Esophagus muscularis mucosa (tissue), 4 donors: Measurements from ENCODE around the gene CERS5. TPM values are rescaled to one million over a fixed set of nuclear protein-coding genes. Genes with fewer than 3 reads are reported as not detected.

ENCODE experiments used
- DNase-seq: peaks from one replicate; pipeline ENCODE4 v3.0.0-alpha.2; 2017; ENCODE audit errors: extremely low spot score
- H3K27ac ChIP-seq, 4 donors: fragments of 200-600 bp; sonication (generic); replicated peaks in 1 of 4; 1 replicate in 3 of 4; 2 replicates in 1 of 4; pipeline ENCODE4 v1.5.1; 2016 to 2019; ENCODE audit warnings: mild to moderate bottlenecking in 1 of 4
- H3K27me3 ChIP-seq, 4 donors: fragments of 200-600 bp; sonication (generic); one replicate each; pipeline versions ENCODE4 v1.5.1 to v1.6.0; 2016 to 2019
- H3K36me3 ChIP-seq, 4 donors: fragments of 200-600 bp; sonication (generic); one replicate each; pipeline ENCODE4 v1.5.1; 2016 to 2019
- H3K4me1 ChIP-seq, 4 donors: fragments of 200-600 bp; sonication (generic); one replicate each; pipeline ENCODE4 v1.5.1; 2016 to 2019
- H3K4me3 ChIP-seq, 4 donors: fragments of 200-600 bp; sonication (generic); 1 replicate in 2 of 4; 2 replicates in 2 of 4; pipeline ENCODE4 v1.5.1; 2016 to 2019; ENCODE audit warnings: mild to moderate bottlenecking in 4 of 4, moderate library complexity in 1 of 4
- H3K9me3 ChIP-seq, 4 donors: fragments of 200-600 bp; sonication (generic); 1 replicate in 3 of 4; 2 replicates in 1 of 4; pipeline ENCODE4 v1.5.1; 2016 to 2019
- CTCF ChIP-seq, 3 experiments: fragments of 200-600 bp in 2 of 3; fragments of 450-650 bp in 1 of 3; sonication (generic) in 2 of 3; IDR thresholded peaks; one replicate each; pipeline ENCODE4 v1.5.1; 2017 to 2019; ENCODE audit warnings: antibody characterized with exemption in 3 of 3, mild to moderate bottlenecking in 2 of 3, moderate library complexity in 1 of 3
- EP300 ChIP-seq: sonication (generic); formaldehyde crosslinking; IDR thresholded peaks from one replicate; pipeline ENCODE4 v1.6.1; 2017; ENCODE audit warnings: antibody characterized with exemption
- POLR2A ChIP-seq: fragments of 450-650 bp; IDR thresholded peaks from one replicate; pipeline ENCODE4 v1.6.1; 2017; ENCODE audit warnings: antibody characterized with exemption, moderate library complexity, mild to moderate bottlenecking, low read depth
- POLR2AphosphoS5 ChIP-seq, 2 donors: sonication (generic); formaldehyde crosslinking; IDR thresholded peaks; one replicate each; pipeline ENCODE4 v1.6.1; 2017; ENCODE audit warnings: antibody characterized with exemption in 2 of 2
- WGBS: methylation state at CpG from one replicate; pipeline ENCODE4 v1.1.5; 2018; 5-methylcytosine and 5-hydroxymethylcytosine counted together
- intact Hi-C: fragments of 100-400 bp; cut with DNase I; formaldehyde crosslinking; loops from one replicate; pipeline ENCODE4 v1.15.1; 2023
- total RNA-seq, 4 donors: library from RNA; depleted of rRNA; stranded (reverse); fragments of >200 nt; gene quantifications; one replicate each; pipeline versions ENCODE4 v1.1.0 to v1.2.1, GENCODE V29; 2016

Gene CERS5
- total RNA-seq, 4 donors from 2014 or later = 23.0 to 33.6 (median 27.5) TPM

GRCh38 chr12:50117057-50117622, 50.0 kb downstream of the CERS5 start:
- H3K27me3 ChIP-seq = no peaks in the 10 kb centered on the region
- peaks cover 34 to 84% (median 60%) of the 10 kb centered on the region in 4 donors for H3K4me1 ChIP-seq
- TF ChIP-seq CTCF (IDR thresholded peaks at IDR 0.05) = no peak
- TF ChIP-seq EP300 = no peak
- no peak for TF ChIP-seq POLR2A
- TF ChIP-seq POLR2AphosphoS5 (IDR thresholded peaks at IDR 0.05) = no peak
- no peaks in the 10 kb centered on the region for H3K9me3 ChIP-seq
- DNase-seq = no peak
- H3K4me3 ChIP-seq = no peak overlapping the region
- peak overlapping the region in 3 of 4 donors; percentile 40 to 60 (median 47) for H3K27ac ChIP-seq
- H3K36me3 ChIP-seq = peaks cover 0 to 52% (median 39%) of the 10 kb centered on the region in 4 donors
- intact Hi-C loops = no loop called here
- 75% methylated on average over 6 of the region's 6 CpGs for WGBS

GRCh38 chr12:50112456-50113218, 54.5 kb downstream of the CERS5 start:
- H3K4me3 ChIP-seq = peak overlapping the region; percentile 82 to 97 (median 85)
- no peaks in the 10 kb centered on the region for H3K9me3 ChIP-seq
- peaks cover 0 to 21% (median 11%) of the 10 kb centered on the region in 4 donors for H3K36me3 ChIP-seq
- 24% methylated on average over 26 of the region's 26 CpGs for WGBS
- H3K4me1 ChIP-seq = peaks cover 56 to 76% (median 65%) of the 10 kb centered on the region in 4 donors
- TF ChIP-seq EP300 = no peak
- no peak for TF ChIP-seq POLR2A
- TF ChIP-seq CTCF (IDR thresholded peaks at IDR 0.05) = no peak
- no peak for TF ChIP-seq POLR2AphosphoS5 (IDR thresholded peaks at IDR 0.05)
- DNase-seq = peak; percentile 93
- peak overlapping the region; percentile 95 to 98 (median 97) for H3K27ac ChIP-seq
- H3K27me3 ChIP-seq = no peaks in the 10 kb centered on the region
- intact Hi-C loops = loop anchor here (5.0 kb wide), 1 partner anchor 55 kb away; the partner anchor contains the start of gene CERS5

- intact Hi-C loops = loop anchor here (5.0 kb wide), 1 partner anchor 55 kb away; the partner anchor contains the start of gene CERS5
- H3K27me3 ChIP-seq = no peaks in the 10 kb centered on the region
- peak within 1 kb of the TSS; percentile 95 to 98 (median 97) for H3K27ac ChIP-seq
- H3K36me3 ChIP-seq = peaks cover 0 to 20% (median 9%) of the 10 kb centered on the region in 4 donors
- TF ChIP-seq CTCF (IDR thresholded peaks at IDR 0.05) (peak; percentile 85 to 93 (median 87)), POLR2AphosphoS5 (IDR thresholded peaks at IDR 0.05) (peak; percentile 98 to 100), EP300 (peak; percentile 62), POLR2A (peak; percentile 95)
- peaks cover 50 to 69% (median 57%) of the 10 kb centered on the region in 4 donors for H3K4me1 ChIP-seq
- WGBS = 1% methylated on average over 23 of the region's 59 CpGs
- DNase-seq = peak; percentile 99
- H3K4me3 ChIP-seq = peak within 1 kb of the TSS; percentile 82 to 97 (median 85)
- no peaks in the 10 kb centered on the region for H3K9me3 ChIP-seq
These were observed 55.3 kb downstream of the CERS5 start, which contains the start of gene COX14 for GRCh38 chr12:50111693-50112455. COX14 (plus strand) TSS chr12:50112236; CDS start chr12:50120044, 7,808 bp downstream.

- Histone ChIP-seq H3K9me3 (no peaks in the 10 kb centered on the region), H3K4me3 (peak overlapping the region; percentile 40 to 97 (median 48)), H3K27ac (peak overlapping the region; percentile 81 to 96 (median 85)), H3K36me3 (peaks cover 0 to 15% (median 6%) of the 10 kb centered on the region in 4 donors), H3K4me1 (peaks cover 45 to 64% (median 52%) of the 10 kb centered on the region in 4 donors), H3K27me3 (no peaks in the 10 kb centered on the region)
- TF ChIP-seq CTCF (IDR thresholded peaks at IDR 0.05) (no peak), POLR2AphosphoS5 (IDR thresholded peaks at IDR 0.05) (no peak), EP300 (no peak), POLR2A (no peak)
- intact Hi-C loops = loop anchor here (5.0 kb wide), 1 partner anchor 56 kb away; the partner anchor contains the start of gene CERS5
- WGBS = 6% methylated on average over 15 of the region's 19 CpGs
- DNase-seq = no peak
These were observed 55.8 kb downstream of the CERS5 start for GRCh38 chr12:50111395-50111692.
